ENCODE data around the gene DGKI.

GRCh38 chr7:137692399-137692798 is 154.4 kb downstream of the DGKI start:
- no peak for TF ChIP-seq CTCF (conservative IDR thresholded peaks at IDR 0.05)
- no peak for TF ChIP-seq EZH2 (IDR thresholded peaks at IDR 0.05; ENCODE audit: low read depth)
